CD4-positive, alpha-beta T cell (primary cell): Measurements from ENCODE around the gene RXFP2. TPM values are rescaled to one million over a fixed set of nuclear protein-coding genes. Genes with fewer than 3 reads are reported as not detected.

Source experiments
- ATAC-seq: fragments of 200-7000 bp; cut with Tn5 transposase; one replicate; pipeline ENCODE4 v1.10.0; 2022; ENCODE audit warnings: mild to moderate bottlenecking; ENCODE audit not compliant: poor library complexity
- CTCF ChIA-PET: fragments of 350-600 bp; sonication (Branson Sonifier 250); formaldehyde crosslinking; loops from one replicate; lab custom pipeline; 2021; ENCODE audit warnings: antibody characterized with exemption, inconsistent platforms; lab: Charles Lee
- POLR2A ChIA-PET: fragments of 350-600 bp; sonication (Branson Sonifier 250); formaldehyde crosslinking; loops from one replicate; lab custom pipeline; 2021; ENCODE audit warnings: antibody characterized with exemption, inconsistent platforms; lab: Charles Lee
- DNase-seq, 14 experiments: peaks; one replicate each; pipeline ENCODE4 v3.0.0-alpha.2; 2013 to 2020; ENCODE audit warnings: mixed read lengths in 2 of 14
- H3K27ac ChIP-seq, 2 donors: one replicate each; pipeline versions ENCODE4 v1.5.1 to v1.7.0; 2013; ENCODE audit warnings: low read length in 2 of 2, low read depth in 1 of 2, mild to moderate bottlenecking in 1 of 2
- H3K27me3 ChIP-seq, 2 experiments: 1 replicate in 1 of 2; 2 replicates in 1 of 2; pipeline versions ENCODE4 v1.6.1 to v1.7.0; 2013; ENCODE audit warnings: low read length in 2 of 2, control low read depth in 1 of 2, mild to moderate bottlenecking in 1 of 2, moderate library complexity in 1 of 2; ENCODE audit not compliant: insufficient read depth in 2 of 2, control insufficient read depth in 1 of 2
- H3K36me3 ChIP-seq: one replicate; pipeline ENCODE4 v1.6.1; 2013; ENCODE audit warnings: low read length, control low read depth; ENCODE audit not compliant: insufficient read depth
- H3K4me1 ChIP-seq: one replicate; pipeline ENCODE4 v1.6.1; 2013; ENCODE audit warnings: low read length, control low read depth; ENCODE audit not compliant: insufficient read depth
- H3K4me3 ChIP-seq: one replicate; pipeline ENCODE4 v1.5.1; 2013; ENCODE audit warnings: mild to moderate bottlenecking, low read length, moderate library complexity
- H3K9me3 ChIP-seq, 2 experiments: 1 replicate in 1 of 2; 2 replicates in 1 of 2; pipeline versions ENCODE4 v1.6.1 to v1.7.0; 2013; ENCODE audit warnings: low read length in 2 of 2, mild to moderate bottlenecking in 2 of 2, control low read depth in 1 of 2, moderate library complexity in 1 of 2; ENCODE audit not compliant: control insufficient read depth in 1 of 2, insufficient read depth in 1 of 2
- H3K27ac Mint-ChIP-seq: one replicate; pipeline ENCODE4 v1.8.0; 2020; ENCODE audit warnings: mixed read lengths
- H3K27me3 Mint-ChIP-seq: one replicate; pipeline ENCODE4 v1.8.0; 2021; ENCODE audit warnings: mixed read lengths
- H3K36me3 Mint-ChIP-seq: one replicate; pipeline ENCODE4 v1.8.0; 2021; ENCODE audit warnings: low read depth, mixed read lengths
- H3K4me1 Mint-ChIP-seq: one replicate; pipeline ENCODE4 v1.8.0; 2021; ENCODE audit warnings: low read depth, mixed read lengths
- H3K4me3 Mint-ChIP-seq: one replicate; pipeline ENCODE4 v1.8.0; 2020; ENCODE audit warnings: mild to moderate bottlenecking, mixed read lengths
- H3K9me3 Mint-ChIP-seq: one replicate; pipeline ENCODE4 v1.8.0; 2020; ENCODE audit warnings: mixed read lengths
- intact Hi-C, 2 experiments: fragments of 100-400 bp; cut with DNase I in 1 of 2; cut with micrococcal nuclease in 1 of 2; formaldehyde crosslinking; loops; one replicate each; pipeline versions ENCODE4 v1.15.1 to v1.9.0; 2023 to 2025; cut with DNase I, micrococcal nuclease
- total RNA-seq, 174 experiments: library from RNA in 2 of 174; stranded (reverse) in 2 of 174; gene quantifications; one replicate each; pipeline ENCODE4 v1.2.3 and lab custom pipeline; 2021 to 2026
- TF ChIP-seq, protein P1 (sequence below): fragments of 200-600 bp; IDR thresholded peaks from one replicate; pipeline ENCODE4 v1.8.0; 2022; ENCODE audit warnings: antibody characterized with exemption, mild to moderate bottlenecking

The RXFP2 gene
- total RNA-seq, 2 experiments from 2014 or later = not detected

DNA sequence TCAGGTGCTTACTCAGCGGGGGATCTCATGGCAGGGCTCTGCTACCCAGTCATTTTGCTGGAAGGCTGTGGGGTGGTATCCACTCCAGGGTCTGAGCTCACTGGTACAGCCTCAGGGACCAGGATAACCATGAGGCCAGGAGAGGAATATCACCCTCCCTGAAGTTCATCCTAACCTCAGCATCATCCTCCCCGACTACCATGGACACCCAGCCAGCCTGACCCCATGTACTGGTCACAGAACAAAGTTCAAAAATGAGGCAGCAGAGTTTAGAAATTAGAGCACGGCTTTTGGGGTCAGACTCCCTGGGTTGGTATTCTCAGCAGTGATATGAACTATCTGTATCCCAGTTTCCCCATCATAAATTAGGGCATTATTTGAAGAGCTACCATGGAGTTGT lies 35.5 kb upstream of the RXFP2 start:
- H3K36me3 ChIP-seq = no peaks in the 10 kb centered on the region
- Mint-ChIP-seq H3K27me3 (peaks cover 12% of the 10 kb centered on the region), H3K9me3 (peaks cover 2% of the 10 kb centered on the region), H3K36me3 (no peaks in the 10 kb centered on the region), H3K4me1 (no peaks in the 10 kb centered on the region), H3K4me3 (no peak overlapping the region), H3K27ac (no peak overlapping the region)
- ATAC-seq = no peak
- ChIA-PET CTCF (no interaction called here), POLR2A (no interaction called here)
- intact Hi-C loops = no loop called here
- no peak for DNase-seq
- H3K9me3 ChIP-seq = no peaks in the 10 kb centered on the region
- TF ChIP-seq, protein P1, sequence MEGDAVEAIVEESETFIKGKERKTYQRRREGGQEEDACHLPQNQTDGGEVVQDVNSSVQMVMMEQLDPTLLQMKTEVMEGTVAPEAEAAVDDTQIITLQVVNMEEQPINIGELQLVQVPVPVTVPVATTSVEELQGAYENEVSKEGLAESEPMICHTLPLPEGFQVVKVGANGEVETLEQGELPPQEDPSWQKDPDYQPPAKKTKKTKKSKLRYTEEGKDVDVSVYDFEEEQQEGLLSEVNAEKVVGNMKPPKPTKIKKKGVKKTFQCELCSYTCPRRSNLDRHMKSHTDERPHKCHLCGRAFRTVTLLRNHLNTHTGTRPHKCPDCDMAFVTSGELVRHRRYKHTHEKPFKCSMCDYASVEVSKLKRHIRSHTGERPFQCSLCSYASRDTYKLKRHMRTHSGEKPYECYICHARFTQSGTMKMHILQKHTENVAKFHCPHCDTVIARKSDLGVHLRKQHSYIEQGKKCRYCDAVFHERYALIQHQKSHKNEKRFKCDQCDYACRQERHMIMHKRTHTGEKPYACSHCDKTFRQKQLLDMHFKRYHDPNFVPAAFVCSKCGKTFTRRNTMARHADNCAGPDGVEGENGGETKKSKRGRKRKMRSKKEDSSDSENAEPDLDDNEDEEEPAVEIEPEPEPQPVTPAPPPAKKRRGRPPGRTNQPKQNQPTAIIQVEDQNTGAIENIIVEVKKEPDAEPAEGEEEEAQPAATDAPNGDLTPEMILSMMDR = no peak
- no peak overlapping the region for H3K27ac ChIP-seq
- no peak overlapping the region for H3K4me3 ChIP-seq
- no peaks in the 10 kb centered on the region for H3K4me1 ChIP-seq
- peaks cover 0 to 3% of the 10 kb centered on the region in 2 experiments for H3K27me3 ChIP-seq

DNA sequence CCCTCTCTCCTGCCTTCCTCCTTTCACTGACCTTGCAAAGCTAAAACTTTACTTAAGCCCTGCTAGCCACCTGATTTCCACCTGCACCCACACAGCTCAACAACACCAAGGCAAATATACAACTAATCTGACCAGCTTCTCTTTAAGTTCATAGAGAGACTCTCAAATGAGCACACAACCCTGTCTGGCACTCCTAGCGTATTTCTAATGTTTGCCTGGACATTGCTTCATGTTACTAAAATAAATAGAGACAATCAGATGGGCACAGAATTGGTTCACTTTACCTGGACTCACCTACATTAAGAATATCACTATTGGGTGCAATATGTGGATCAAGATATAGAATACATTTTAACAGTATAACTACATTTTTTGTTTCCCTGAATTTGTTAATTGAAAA lies 33.2 kb upstream of the RXFP2 start:
- ATAC-seq (no peak), DNase-seq (no peak)
- TF ChIP-seq, protein P1 = no peak
- H3K4me1 Mint-ChIP-seq = no peaks in the 10 kb centered on the region
- H3K9me3 Mint-ChIP-seq = no peaks in the 10 kb centered on the region
- H3K36me3 ChIP-seq = no peaks in the 10 kb centered on the region
- H3K4me3 Mint-ChIP-seq = no peak overlapping the region
- intact Hi-C loops = no loop called here
- H3K27me3 Mint-ChIP-seq = peaks cover 8% of the 10 kb centered on the region
- no peak overlapping the region for H3K27ac Mint-ChIP-seq
- H3K27me3 ChIP-seq = peaks cover 0 to 3% of the 10 kb centered on the region in 2 experiments
- no peaks in the 10 kb centered on the region for H3K9me3 ChIP-seq
- ChIA-PET POLR2A (no interaction called here), CTCF (no interaction called here)
- no peak overlapping the region for H3K27ac ChIP-seq
- no peaks in the 10 kb centered on the region for H3K4me1 ChIP-seq
- no peaks in the 10 kb centered on the region for H3K36me3 Mint-ChIP-seq
- H3K4me3 ChIP-seq = no peak overlapping the region

DNA sequence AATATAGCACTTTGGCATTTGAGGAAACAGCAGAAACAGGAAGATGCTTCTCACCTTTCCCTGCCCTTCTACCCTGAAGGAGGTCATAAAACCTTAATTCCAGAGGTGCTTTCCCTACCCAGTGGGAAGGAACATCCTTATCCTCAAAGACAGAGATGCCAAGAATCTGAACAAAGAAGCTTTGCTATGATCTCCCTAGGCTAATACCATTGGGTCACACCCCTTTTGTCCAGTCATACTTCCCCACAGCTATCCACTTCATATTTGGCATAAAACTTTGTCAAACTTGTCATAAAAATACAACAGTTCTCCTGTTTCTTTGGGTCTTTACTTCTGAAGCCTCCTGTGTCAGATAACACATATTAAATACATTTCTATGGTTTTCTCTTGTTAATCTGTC lies 21.7 kb upstream of the RXFP2 start:
- Histone ChIP-seq H3K4me3 (no peak overlapping the region), H3K27ac (no peak overlapping the region), H3K9me3 (no peaks in the 10 kb centered on the region), H3K4me1 (no peaks in the 10 kb centered on the region), H3K36me3 (no peaks in the 10 kb centered on the region), H3K27me3 (no peaks in the 10 kb centered on the region)
- Mint-ChIP-seq H3K9me3 (no peaks in the 10 kb centered on the region), H3K4me1 (no peaks in the 10 kb centered on the region), H3K36me3 (no peaks in the 10 kb centered on the region), H3K27ac (no peak overlapping the region), H3K27me3 (peaks cover 45% of the 10 kb centered on the region), H3K4me3 (no peak overlapping the region)
- no peak for DNase-seq
- ChIA-PET POLR2A (no interaction called here), CTCF (no interaction called here)
- TF ChIP-seq, protein P1 = no peak
- intact Hi-C loops = no loop called here
- no peak for ATAC-seq
